Measurements from ENCODE around the gene SLC35F1.

SLC35F1 gene

DNA sequence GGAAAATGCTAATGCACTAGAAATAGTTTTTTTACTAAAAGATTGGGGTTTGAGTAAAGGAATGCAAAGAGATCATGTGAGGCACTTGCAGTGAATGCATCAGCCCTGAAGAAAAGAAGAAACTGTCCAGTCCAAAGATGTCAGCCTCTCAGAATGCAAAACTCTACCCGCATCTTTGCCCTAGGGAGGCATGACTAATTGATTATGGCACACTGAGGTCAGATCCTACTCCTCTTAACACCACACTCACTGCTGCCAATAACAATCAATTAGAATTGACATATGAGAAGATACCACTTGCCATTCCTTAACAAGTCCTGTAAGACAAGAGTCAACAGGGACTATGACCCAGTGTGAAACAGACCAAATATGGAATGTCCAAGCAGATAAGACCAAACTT, 378.7 kb downstream of the SLC35F1 start:
- no peak for DNase-seq

DNA sequence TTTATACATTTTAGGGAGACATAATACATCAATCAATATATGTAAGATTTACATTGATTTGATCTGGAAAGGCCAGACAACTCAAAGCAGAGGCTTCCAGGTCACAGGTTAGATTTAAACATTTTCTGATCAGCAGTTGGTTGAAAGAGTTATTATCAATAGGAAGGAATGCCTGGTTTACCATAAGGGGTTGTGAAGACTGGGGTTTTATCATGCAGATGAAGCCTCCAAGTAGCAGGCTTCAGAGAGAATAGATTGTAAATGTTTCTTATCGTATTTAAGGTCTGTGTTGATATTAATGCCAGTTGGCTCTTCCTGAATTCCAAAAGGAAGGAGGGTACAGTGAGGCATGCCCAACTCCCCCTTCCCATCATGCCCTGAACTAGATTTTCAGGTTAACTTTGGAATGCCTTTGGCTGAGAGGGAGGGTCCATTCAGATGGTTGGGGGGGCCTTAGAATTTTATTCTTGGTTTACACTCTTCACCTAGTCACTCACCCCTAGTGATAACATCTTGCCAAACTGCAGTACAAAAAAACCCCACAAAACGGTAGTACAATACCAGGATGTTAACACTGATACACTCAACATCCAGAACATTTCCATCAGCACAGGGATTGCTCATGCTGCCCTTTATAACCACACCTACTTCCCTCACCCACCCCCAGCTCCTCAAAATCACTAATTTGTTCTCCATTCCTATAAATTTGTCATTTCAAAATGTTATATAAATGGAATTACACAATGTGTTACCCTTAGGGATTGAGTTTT, 381.5 kb downstream of the SLC35F1 start:
- no peak for DNase-seq

DNA sequence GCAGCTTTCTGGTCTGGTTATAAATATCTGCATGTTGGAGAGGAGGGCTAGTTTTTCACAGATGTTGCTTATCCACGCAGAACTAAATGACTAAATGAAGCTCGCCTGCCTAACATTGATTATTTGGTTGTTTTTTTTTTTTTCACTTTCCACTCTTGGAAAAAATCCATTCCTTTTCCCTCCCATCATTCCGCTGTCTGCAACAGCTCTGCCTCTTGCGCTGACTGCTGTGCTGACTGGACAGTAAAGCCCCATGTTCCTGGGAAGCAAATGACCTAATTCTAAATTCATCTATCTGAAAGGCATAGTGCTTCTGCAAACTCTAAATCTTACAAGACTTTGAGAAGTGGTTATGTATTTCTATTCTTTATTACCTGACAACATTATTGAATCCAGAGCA, 385.5 kb downstream of the SLC35F1 start:
- DNase-seq: no peak

DNA sequence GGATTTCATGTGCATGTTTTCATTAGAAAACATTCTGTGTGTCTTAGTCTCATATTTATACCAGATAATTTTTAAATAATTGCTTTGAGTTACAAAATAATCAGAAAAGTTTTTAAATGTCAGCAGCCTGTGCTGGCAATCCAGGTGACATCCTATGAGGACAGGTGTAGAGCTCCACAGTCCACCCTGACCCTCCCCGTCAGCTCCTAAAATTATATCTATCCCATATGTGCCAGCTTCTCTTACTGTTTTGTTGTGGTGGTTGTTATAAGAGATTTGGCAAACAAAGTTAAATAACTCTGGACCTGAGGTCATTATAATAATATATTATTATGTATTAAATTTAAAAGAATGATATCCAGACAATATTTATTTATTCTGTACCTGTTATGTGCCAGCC, 387.8 kb downstream of the SLC35F1 start:
- DNase-seq: no peak

DNA sequence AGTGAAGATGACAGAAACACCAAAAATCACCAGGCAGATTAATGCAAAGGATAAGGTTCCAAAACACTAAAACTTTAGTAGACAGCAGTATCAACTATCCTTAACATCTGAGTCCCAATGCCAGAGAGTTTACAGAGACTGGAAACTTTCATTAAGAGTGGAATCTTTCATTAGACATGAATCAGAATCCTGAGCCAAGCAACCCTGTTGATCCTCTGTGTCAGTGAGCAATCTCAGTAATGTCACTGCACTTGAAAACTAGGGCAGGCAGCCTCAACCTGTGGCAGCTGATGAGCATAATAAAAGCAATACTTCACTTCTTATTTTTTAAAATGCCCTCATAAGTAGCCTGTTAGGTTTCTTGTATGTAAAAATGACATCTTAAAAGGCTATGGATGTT, 388.3 kb downstream of the SLC35F1 start:
- no peak for DNase-seq

DNA sequence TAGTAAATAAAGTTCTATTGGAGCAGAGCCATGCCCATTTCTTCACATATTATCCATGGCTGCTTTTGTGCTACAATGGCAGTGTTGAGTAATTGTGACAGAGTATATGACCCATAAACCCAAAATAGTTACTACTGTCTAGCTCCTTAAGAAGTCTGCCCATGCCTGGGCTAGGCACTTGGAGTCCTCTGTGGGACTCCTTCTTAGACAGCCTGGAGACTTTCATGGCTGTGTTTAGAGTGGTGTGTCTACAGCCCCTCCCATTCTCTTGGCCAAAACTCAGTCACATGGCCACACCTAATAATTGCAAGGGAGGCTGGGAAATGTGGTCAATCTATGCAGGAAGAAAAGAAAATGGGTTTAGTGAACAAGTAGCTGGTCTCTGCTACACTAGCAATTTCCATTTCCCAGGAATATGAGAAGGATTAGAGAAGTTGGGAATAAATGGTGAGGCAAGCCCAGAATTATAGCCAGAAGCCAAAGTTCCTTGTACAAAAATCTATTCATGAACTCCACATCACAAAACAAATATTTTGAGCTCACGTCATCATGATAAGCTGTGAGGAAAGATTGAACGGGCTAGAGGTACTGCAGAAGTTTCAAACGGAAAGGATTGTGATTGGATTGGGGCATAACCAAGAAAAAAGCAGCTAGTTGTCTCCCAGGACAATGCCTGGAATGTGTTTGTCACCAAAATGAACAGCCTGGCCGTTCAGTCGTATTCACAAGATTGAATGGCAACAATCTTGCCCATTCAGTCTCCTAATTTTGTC, 389.3 kb downstream of the SLC35F1 start:
- no peak for DNase-seq

DNA sequence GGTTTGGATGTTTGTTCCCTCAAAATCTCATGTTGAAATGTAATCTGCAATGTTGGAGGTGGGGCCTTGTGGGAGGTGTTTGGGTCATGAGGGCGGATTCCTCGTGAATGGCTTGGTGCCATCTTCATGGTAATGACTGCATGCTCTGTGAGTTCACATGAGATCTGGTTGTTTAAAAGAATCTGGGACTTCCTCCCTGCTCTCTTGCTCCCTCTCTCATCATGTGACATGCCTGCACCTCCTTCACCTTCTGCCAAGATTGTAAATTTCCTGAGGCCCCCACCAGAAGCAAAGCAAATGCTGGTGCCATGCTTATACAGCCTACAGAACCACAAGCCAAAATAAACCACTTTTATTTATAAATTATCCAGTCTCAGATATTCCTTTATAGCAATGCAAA, 390.8 kb downstream of the SLC35F1 start:
- DNase-seq: no peak

DNA sequence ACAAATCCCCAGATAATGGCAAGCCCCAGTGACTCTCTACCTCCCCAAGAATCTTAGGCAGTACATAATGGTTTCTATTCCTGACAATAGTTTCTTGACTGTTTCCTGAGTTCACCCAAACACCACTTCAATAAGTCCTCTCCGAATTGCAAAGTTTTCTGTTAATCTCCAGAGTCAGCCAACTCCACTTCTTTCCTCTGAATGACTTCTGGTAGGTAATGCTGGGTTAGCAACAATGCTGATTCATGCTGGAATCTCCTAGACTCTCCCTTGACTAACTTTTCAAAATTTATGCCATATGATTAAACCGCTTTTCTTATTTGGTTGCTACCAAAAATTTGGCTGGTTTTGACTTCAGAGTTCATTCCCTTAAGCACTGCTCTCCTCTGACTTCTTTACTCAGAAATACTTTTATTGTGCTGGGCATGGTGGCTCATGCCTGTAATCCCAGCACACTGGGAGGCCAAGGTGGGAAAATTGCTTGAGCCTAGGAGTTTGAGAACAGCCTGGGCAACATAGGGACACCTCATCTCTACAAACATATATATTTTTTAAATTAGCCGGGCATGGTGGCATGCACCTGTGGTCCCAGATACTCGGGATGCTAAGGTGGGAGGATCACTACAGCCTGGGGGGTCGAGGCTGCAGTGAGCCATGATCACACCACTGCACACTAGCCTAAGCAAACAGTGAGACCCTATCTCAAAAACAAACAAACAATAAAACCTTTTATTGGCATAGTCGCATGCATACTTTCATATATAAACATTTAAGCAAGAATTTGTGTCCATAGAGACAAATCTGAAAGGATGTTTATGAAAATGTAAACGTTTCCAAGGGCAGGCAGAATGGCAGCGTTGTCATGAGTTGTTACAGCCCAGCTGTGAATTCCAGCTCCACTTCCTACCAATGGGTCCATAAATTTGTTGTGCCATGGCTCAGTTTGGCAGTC, 391.7 kb downstream of the SLC35F1 start:
- no peak for DNase-seq

DNA sequence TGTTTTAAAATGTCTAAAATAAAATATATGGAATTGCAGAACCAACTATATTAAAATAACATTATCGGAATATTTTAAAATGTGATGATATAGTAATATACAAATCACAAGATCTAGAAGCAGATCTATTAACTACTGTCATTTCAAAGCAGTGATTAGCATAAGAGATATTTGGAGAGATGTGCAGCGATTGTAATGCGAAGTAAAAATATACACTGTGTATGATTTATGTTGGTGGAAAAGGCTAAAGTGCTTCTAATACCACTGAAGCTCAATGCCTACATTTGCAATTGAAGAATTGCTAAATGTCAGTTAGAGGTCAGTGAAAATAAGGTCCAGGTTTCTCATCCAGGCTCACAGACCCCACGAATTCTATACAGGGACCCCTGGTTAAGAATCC, 392.4 kb downstream of the SLC35F1 start:
- no peak for DNase-seq

DNA sequence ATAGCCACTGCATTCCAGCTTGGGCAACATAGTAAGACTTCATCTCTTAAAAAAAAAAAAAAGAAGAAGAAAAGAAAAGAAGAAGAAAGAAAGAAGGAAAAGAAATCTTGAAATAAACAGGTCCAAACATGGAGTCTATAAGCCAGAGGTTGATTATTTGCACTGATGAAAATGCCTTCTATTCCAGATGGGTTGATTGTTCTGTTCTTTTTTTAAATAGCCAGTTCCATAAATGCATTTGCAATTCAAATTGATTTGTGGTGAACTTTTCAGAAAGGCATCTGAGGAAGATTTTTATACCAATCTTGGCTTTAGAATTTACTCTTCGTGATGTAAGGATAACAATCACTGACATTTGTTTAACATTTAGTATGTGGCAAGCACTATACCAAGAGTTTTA, 397.3 kb downstream of the SLC35F1 start:
- no peak for DNase-seq

DNA sequence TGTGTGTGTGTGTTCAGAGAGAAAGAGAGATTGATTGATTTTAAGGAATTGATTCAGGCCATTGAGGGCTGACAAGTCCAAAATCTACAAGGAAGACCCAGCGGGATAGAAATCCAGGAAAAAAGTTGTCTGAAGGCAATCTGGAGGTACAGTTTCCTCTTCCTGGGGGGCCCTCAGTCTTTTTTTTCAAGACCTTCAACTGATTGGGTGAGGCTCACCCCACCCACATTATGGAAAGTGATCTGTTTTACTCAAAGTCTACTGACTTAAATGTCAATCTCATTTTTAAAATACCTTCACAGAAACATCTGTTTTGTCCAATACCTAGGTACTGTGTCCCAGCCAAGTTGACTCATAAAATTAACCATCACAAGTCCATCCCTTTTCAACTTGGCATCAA, 398.0 kb downstream of the SLC35F1 start:
- no peak for DNase-seq

DNA sequence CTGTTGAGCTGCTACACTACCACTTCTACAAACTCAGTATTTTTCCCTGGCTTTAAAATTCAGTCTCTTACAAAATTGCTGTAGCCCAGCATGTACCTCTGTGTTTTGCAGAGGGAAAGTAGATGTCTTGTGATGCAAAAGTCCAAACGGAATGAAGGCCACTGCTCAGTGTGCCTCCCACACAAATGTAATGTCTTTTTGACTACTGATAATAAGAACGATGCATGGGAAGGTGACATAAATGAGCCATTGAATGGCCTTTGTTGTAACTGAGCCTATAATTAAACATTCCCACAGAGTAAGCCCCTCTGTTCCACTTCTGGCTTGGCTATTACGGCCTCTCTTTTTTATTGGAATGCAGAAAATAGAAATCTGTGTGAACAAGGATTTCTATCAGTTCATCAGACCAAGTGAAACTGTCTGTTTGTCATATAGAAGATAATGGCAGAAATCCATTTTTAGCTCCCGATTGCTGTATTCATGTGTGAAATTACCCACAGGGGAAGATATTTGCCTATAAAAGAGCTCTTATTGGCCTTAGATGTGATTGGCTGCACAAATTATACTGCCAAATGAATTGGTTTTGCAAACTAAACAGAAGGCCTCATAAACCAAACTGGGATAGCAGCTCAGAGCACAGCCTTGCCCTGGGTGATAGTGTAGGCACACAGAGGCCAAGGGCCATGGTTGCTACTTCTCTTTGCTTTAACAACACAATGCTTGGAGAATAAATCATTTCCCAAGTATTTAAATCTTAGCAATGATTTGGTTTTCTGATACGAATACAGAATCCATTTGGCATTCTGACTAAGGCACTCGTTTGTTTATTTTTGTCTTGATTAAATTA, 399.6 kb downstream of the SLC35F1 start:
- DNase-seq: no peak

DNA sequence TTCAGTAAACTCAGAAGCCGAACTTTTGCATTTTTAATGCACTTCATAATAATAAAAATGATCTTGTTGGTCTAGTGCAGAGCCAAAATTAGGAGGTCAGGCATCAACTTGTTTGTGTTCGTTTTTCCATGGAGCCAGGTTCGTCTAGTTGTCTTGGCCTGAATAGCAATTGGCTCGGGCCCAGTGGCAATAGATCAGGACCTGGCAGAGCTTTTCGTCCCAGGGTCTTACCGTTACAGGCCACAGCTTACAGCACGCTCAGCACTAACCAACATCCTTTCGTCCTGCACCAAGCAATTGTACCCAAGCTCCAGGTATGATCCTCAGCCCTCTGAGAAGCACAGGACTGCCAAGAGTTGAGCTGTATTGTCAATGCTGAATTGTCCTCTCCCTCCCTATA, 400.5 kb downstream of the SLC35F1 start:
- no peak for DNase-seq

DNA sequence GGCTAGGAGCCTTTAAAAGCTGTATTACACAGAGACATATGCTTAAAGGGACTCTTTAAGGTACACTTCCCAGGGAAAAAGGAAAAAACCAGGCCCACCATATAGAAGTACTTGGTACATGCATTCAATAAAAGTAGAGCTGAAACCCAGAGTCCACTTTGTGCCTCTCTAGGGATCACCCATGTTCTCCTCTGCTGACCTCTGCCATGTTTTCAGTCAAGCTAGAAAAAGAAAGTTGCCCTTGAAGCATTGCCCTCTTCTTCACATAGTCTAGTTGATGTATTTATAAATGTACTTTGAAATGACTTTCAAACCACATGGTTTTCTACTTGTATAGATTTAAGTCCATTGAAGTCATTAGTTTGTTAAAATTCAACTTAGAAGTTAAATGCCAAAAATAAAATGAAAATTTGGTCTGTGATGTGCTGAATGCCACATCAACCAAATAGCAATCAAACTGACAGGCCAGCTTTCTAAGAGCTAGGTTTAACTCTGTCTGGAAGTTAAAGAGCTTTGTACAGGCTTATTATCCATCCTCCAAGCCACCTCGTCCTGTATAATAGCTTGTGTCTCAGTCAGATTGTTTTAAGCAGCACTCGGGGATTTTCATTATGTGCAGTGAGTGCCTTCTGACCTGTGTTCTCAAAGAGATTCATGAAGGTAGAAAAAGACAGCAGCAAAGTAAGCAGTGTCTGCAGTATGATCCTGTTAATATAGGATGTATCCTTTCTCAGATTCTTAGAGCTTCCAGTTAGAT, 402.5 kb downstream of the SLC35F1 start:
- no peak for DNase-seq

DNA sequence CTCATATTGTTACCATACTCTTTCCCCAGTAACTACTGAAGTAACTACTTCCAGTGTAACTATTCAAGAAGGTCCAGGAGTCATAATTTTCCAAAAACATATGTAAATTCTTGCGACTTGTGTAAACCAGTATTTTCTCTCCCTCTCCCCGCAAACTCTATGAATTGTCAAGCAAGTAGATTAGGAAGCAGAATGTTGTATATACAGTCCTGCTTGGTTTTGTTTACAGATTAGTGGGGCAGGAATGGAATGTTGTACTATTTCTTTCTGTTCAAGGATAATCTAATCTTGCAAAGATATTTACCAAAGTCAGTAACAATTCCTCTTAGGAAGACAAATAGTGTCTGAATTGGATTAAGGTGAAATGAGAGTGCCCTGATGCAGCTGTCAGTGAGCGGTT, 406.1 kb downstream of the SLC35F1 start:
- no peak for DNase-seq

DNA sequence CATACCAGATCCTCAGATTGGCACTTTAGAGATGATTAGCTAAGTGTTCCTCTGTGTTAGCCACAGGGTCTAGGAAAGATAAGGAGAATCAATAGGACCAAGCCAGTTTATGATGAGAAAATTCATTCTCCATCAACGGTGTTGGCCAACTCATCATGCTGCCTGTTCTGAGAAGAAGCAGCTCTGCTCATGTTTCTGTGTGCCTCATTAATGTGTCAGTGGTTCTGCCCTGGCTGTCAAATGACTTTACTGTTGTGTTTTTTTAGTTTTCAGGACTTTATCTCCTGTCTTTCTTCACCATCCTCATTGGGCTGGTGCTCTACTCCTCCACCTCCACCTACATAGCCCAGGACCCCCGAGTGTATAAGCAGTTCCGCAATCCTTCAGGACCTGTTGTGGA, 406.7 kb downstream of the SLC35F1 start:
- DNase-seq: no peak

DNA sequence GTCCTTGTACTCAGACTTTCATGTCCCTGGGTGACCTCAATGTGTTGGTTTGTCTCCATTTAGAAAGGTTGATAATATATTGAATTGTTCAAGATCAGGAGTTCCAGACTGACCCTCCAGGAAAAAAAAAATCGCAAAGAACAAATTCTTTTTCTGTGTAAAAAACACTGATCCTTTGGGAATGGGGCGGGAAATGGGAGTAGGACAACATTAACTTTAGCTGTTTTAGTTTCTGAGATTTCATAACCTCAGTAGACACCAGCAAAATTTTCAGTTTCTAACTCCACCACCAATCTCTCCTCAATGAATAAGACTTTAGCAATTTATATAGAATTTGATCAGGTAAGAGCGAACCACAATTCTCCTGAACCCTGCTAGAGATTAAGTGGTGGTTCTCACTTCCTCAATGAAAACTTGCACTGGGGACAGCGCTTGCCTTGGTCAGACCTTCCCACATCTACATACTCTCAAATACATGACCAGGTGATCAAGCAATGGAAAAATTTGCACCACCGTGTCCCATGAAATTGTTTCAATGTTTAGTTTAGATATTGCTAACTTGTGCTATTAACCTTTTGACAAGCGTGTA, 409.8 kb downstream of the SLC35F1 start:
- DNase-seq: no peak

DNA sequence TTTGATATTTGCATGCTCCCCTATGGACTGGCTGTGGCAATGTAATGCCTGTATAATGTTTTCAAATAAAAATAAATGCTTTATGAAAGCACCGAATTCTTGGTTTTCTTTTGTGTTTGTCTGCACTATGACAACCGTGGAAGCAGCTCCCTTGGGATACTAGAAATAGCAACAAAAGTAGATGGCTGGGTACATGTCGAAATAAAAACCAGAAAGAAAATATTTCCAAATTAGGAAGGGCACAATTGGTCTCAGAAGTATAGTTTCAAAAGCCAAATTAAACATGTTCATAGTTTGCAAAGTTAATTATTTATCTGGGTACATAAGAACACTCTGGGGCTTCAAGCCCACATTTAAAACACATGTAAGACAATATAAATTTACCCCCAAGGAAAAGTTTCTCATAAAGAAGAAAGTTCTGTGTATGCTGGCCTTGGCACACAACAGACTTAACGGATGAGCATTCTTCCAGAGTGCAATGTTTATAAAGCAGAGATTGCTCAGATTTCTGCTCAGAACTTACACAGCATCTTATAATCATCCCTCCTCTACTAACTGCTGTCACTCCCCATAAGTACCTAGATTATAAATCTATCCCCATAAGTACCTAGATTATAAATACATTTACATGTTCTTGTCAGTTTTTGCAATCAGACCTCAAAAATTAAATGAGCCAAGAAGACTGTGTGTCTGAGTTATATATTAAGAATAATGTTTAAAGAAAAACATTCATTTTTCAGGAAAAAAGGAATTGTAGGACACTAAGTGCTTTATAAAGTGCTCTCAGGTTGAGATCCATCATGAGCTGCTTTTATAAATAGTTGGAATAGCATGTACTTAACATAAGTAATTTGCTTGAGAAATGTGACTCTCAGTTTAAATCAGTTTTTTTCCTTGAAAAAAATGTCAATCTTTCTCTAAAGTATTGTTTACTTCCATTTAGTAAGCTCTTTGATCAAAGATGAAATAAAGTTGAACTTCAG, 410.8 kb downstream of the SLC35F1 start:
- no peak for DNase-seq

DNA sequence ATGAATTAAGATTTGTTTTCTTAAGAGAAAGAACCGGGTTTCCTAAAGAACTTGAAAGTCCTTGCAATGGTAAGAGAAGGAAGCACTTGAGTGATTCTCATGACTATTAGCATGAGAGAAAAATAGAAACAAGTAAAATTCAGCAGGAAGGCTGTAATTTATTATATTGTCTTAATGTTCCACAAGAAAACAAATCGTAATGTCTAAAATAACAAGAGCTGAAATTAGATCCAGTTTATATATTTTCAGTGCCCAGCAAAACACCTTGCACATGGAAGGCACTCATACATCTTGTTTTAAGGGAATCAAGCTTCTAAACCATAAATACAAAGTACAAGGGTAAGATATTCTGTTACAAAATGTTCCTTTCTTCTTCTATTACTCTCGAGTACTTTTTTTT, 411.6 kb downstream of the SLC35F1 start:
- DNase-seq: no peak

DNA sequence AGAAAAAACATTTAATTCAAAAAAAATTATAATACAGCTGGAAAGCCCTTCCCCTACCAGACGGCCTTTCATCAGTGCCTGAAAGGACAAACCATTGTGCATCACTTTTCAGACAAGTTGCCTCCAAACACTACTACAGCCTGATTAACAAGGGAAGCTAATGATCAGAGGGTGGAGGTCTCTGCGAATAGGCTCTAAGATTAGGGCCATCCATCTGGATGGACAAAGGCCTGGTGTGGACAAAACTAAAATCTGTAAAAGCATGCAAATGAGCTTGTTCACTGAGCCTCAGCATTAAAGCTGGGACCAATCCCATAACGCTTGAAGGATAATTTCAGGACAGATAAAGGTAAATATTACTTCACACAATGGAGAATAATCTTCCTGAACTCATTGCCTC, 412.4 kb downstream of the SLC35F1 start:
- DNase-seq: no peak
